GM23248 (cell line): ENCODE measurements around the gene PCMT1.

Experiments
- EZH2 ChIP-seq: fragments of 200-600 bp; sonication (generic); IDR thresholded peaks from 2 replicates; pipeline ENCODE4 v1.6.1; 2018; ENCODE audit warnings: antibody characterized with exemption, mild to moderate bottlenecking; ENCODE audit not compliant: insufficient read depth, poor library complexity, severe bottlenecking
- EZH2phosphoT487 ChIP-seq: fragments of 200-600 bp; sonication (generic); IDR thresholded peaks from 2 replicates; pipeline ENCODE4 v1.6.1; 2018; ENCODE audit warnings: antibody characterized with exemption, moderate library complexity, mild to moderate bottlenecking, low read depth; ENCODE audit not compliant: insufficient read depth

DNA sequence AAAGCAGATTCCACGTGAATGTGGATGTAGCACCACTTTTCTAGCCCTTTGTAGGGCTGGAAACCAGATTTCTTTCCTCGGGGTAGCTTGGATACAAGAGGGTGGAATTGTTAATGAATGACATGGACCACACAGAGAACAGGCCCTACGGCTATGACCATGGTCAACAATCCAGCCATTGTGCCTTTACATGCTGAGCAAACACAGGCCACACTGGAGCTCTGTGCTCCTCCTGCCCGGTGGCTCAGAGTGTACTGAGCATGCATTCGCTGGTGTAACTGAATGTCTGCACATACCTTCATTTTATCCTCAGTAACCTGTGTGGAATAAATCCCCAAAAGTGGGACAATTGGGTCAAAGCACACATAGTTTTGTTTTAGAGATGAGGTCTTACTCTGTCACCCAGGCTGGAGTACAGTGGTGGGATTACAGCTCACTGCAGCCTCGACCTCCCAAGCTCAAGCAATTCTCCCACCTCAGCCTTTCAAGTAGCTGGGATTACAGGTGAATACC lies 81.8 kb downstream of the PCMT1 start:
- TF ChIP-seq EZH2 (no peak), EZH2phosphoT487 (no peak)
